Liver (tissue), 3 donors: Measurements from ENCODE around the gene ZNF280A.

Source experiments
- FOXA1 ChIP-seq: IDR thresholded peaks from 2 replicates; pipeline ENCODE4 v1.6.1; 2016; ENCODE audit warnings: antibody characterized with exemption
- GABPA ChIP-seq, 2 donors: IDR thresholded peaks in 1 of 2; conservative IDR thresholded peaks in 1 of 2; 2 replicates each; pipeline ENCODE4 v1.6.1; 2016; ENCODE audit warnings: antibody characterized with exemption in 2 of 2, mild to moderate bottlenecking in 1 of 2, moderate library complexity in 1 of 2
- TAF1 ChIP-seq: conservative IDR thresholded peaks from 2 replicates; pipeline ENCODE4 v1.6.1; 2016; ENCODE audit warnings: antibody characterized with exemption, mild to moderate bottlenecking
- YY1 ChIP-seq: IDR thresholded peaks from 2 replicates; pipeline ENCODE4 v1.6.1; 2016; ENCODE audit warnings: antibody characterized with exemption, mild to moderate bottlenecking
- TF ChIP-seq, protein P1 (sequence below): IDR thresholded peaks from 2 replicates; pipeline ENCODE4 v1.6.1; 2016; ENCODE audit warnings: antibody characterized with exemption, mild to moderate bottlenecking
- TF ChIP-seq, protein P2 (sequence below): fragments of 150-350 bp; IDR thresholded peaks from 2 replicates; pipeline ENCODE4 v1.5.1; 2017; ENCODE audit warnings: improper control_type of control experiment, low read depth, low read length; ENCODE audit not compliant: missing input control
- donor health status: healthy.
- donor health status: healthy.

DNA sequence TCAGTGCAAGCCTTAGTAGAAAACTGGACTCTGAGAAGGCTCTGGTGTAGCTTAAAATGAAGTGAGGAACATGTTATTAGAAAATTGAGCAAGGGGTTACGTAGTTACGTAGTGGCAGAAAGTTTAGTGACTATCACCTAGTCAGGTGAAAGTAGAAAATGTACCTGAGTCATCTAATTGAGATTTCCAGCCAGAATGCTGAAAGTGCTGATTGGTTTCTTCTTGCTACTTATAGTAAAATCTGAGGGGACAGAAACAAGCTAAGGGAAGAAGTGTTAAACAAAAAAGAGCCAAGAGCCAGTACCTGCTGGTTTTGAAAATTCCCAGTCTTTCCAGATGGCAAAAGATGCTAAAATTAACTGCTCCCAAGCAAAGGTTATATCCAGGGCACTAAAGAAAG is 41.0 kb downstream of the ZNF280A start:
- TF ChIP-seq, protein P1, sequence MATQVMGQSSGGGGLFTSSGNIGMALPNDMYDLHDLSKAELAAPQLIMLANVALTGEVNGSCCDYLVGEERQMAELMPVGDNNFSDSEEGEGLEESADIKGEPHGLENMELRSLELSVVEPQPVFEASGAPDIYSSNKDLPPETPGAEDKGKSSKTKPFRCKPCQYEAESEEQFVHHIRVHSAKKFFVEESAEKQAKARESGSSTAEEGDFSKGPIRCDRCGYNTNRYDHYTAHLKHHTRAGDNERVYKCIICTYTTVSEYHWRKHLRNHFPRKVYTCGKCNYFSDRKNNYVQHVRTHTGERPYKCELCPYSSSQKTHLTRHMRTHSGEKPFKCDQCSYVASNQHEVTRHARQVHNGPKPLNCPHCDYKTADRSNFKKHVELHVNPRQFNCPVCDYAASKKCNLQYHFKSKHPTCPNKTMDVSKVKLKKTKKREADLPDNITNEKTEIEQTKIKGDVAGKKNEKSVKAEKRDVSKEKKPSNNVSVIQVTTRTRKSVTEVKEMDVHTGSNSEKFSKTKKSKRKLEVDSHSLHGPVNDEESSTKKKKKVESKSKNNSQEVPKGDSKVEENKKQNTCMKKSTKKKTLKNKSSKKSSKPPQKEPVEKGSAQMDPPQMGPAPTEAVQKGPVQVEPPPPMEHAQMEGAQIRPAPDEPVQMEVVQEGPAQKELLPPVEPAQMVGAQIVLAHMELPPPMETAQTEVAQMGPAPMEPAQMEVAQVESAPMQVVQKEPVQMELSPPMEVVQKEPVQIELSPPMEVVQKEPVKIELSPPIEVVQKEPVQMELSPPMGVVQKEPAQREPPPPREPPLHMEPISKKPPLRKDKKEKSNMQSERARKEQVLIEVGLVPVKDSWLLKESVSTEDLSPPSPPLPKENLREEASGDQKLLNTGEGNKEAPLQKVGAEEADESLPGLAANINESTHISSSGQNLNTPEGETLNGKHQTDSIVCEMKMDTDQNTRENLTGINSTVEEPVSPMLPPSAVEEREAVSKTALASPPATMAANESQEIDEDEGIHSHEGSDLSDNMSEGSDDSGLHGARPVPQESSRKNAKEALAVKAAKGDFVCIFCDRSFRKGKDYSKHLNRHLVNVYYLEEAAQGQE: no peak
- TF ChIP-seq, protein P2, sequence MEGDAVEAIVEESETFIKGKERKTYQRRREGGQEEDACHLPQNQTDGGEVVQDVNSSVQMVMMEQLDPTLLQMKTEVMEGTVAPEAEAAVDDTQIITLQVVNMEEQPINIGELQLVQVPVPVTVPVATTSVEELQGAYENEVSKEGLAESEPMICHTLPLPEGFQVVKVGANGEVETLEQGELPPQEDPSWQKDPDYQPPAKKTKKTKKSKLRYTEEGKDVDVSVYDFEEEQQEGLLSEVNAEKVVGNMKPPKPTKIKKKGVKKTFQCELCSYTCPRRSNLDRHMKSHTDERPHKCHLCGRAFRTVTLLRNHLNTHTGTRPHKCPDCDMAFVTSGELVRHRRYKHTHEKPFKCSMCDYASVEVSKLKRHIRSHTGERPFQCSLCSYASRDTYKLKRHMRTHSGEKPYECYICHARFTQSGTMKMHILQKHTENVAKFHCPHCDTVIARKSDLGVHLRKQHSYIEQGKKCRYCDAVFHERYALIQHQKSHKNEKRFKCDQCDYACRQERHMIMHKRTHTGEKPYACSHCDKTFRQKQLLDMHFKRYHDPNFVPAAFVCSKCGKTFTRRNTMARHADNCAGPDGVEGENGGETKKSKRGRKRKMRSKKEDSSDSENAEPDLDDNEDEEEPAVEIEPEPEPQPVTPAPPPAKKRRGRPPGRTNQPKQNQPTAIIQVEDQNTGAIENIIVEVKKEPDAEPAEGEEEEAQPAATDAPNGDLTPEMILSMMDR: no peak
- TF ChIP-seq TAF1 (no peak), FOXA1 (no peak), GABPA (IDR thresholded peaks at IDR 0.05 in 1 of 2, conservative IDR thresholded peaks at IDR 0.05 in 1 of 2) (no peak), YY1 (no peak)
